ENCODE data around the gene S100A1. TPM values are rescaled to one million over a fixed set of nuclear protein-coding genes. Genes with fewer than 3 reads are reported as not detected.
"Not testable (repeated sequence)": the region's sequence is repeated elsewhere in the genome, so short reads cannot be mapped to it uniquely, and the experiment has no call there.

Gene S100A1
- total RNA-seq, 1 donor from 2014 or later, result 0.24 TPM

- DNase-seq (ENCODE audit: low spot score), result no peak
Measured at GRCh38 chr1:153630384-153630783, 2.1 kb downstream of the S100A1 start.

- DNase-seq (ENCODE audit: low spot score), result no peak
Measured at GRCh38 chr1:153631047-153632022, 3.1 kb downstream of the S100A1 start.

- DNase-seq (ENCODE audit: low spot score), result no peak
Measured at GRCh38 chr1:153633161-153633753, 5.0 kb downstream of the S100A1 start.

- DNase-seq (ENCODE audit: low spot score), result peak; percentile 99
Measured at GRCh38 chr1:153633754-153634665, 5.8 kb downstream of the S100A1 start, which contains the start of gene CHTOP. Gene CHTOP, plus strand, starts transcription at chr1:153634066. Its CDS starts 2,523 bp downstream, at chr1:153636589.

- no peak for DNase-seq (ENCODE audit: low spot score)
Measured at GRCh38 chr1:153635872-153636271, 7.6 kb downstream of the S100A1 start.

GRCh38 chr1:153636312-153636711 is 8.1 kb downstream of the S100A1 start:
- DNase-seq (ENCODE audit: low spot score), result no peak

- no peak for DNase-seq (ENCODE audit: low spot score)
Measured at GRCh38 chr1:153638261-153638660, 10.0 kb downstream of the S100A1 start.

- no peak for DNase-seq (ENCODE audit: low spot score)
Measured at GRCh38 chr1:153639280-153639679, 11.0 kb downstream of the S100A1 start.

GRCh38 chr1:153640213-153640612 is 12.0 kb downstream of the S100A1 start:
- not testable (repeated sequence) for DNase-seq (ENCODE audit: low spot score)

- no peak for DNase-seq (ENCODE audit: low spot score)
Measured at GRCh38 chr1:153640861-153641260, 12.6 kb downstream of the S100A1 start.

GRCh38 chr1:153642161-153642560 is 13.9 kb downstream of the S100A1 start:
- no peak for DNase-seq (ENCODE audit: low spot score)

- no peak for DNase-seq (ENCODE audit: low spot score)
Measured at GRCh38 chr1:153643100-153643499, 14.9 kb downstream of the S100A1 start.

GRCh38 chr1:153643816-153644215 is 15.6 kb downstream of the S100A1 start:
- DNase-seq (ENCODE audit: low spot score), result no peak

GRCh38 chr1:153646672-153647345 is 18.6 kb downstream of the S100A1 start:
- DNase-seq (ENCODE audit: low spot score), result peak; percentile 22

GRCh38 chr1:153647346-153647714 is 19.1 kb downstream of the S100A1 start:
- no peak for DNase-seq (ENCODE audit: low spot score)

- no peak for DNase-seq (ENCODE audit: low spot score)
Measured at GRCh38 chr1:153648000-153648643, 19.9 kb downstream of the S100A1 start.

GRCh38 chr1:153649137-153649862 is 21.1 kb downstream of the S100A1 start:
- no peak for DNase-seq (ENCODE audit: low spot score)

GRCh38 chr1:153649863-153650235 is 21.6 kb downstream of the S100A1 start:
- no peak for DNase-seq (ENCODE audit: low spot score)

GRCh38 chr1:153651771-153652170 is 23.5 kb downstream of the S100A1 start:
- DNase-seq (ENCODE audit: low spot score), result no peak
